ENCODE data around the gene IQSEC1. TPM values are rescaled to one million over a fixed set of nuclear protein-coding genes. Genes with fewer than 3 reads are reported as not detected.

The IQSEC1 gene
- total RNA-seq, 1 experiment from 2014 or later: 13.3 TPM

- H3K27me3 Mint-ChIP-seq (ENCODE audit: unreplicated experiment): peaks cover 8% of the 10 kb centered on the region
- intact Hi-C loops (cut with micrococcal nuclease; ENCODE audit: unreplicated experiment): no loop called here
- H3K36me3 Mint-ChIP-seq (ENCODE audit: insufficient read depth, unreplicated experiment): peaks cover 2% of the 10 kb centered on the region
- peaks cover 19% of the 10 kb centered on the region for H3K4me1 Mint-ChIP-seq (ENCODE audit: low read depth, unreplicated experiment)
- H3K27ac Mint-ChIP-seq (ENCODE audit: unreplicated experiment): no peak overlapping the region
- no peaks in the 10 kb centered on the region for H3K9me3 Mint-ChIP-seq (ENCODE audit: low read depth, unreplicated experiment)
- no peak overlapping the region for H3K4me3 Mint-ChIP-seq (ENCODE audit: low read depth, unreplicated experiment)
- no peak for TF ChIP-seq CTCF (IDR thresholded peaks at IDR 0.05; ENCODE audit: unreplicated experiment)
- CTCF ChIA-PET: interaction anchor here (0.7 kb wide), 1 partner anchor 9 kb away, joined by 3 read pairs; no protein-coding TSS in a partner anchor
- BruUV-seq (replicated peaks): no TSS peak
- no peak for DNase-seq
Observed at GRCh38 chr3:13004376-13004775, 68.9 kb downstream of the IQSEC1 start.

- Mint-ChIP-seq H3K27me3 (ENCODE audit: unreplicated experiment) (peaks cover 8% of the 10 kb centered on the region), H3K4me3 (ENCODE audit: low read depth, unreplicated experiment) (no peak overlapping the region), H3K4me1 (ENCODE audit: low read depth, unreplicated experiment) (peaks cover 22% of the 10 kb centered on the region), H3K9me3 (ENCODE audit: low read depth, unreplicated experiment) (no peaks in the 10 kb centered on the region), H3K36me3 (ENCODE audit: insufficient read depth, unreplicated experiment) (no peaks in the 10 kb centered on the region), H3K27ac (ENCODE audit: unreplicated experiment) (no peak overlapping the region)
- no peak for TF ChIP-seq CTCF (IDR thresholded peaks at IDR 0.05; ENCODE audit: unreplicated experiment)
- intact Hi-C loops (cut with micrococcal nuclease; ENCODE audit: unreplicated experiment): no loop called here
- no peak for DNase-seq
- no TSS peak for BruUV-seq (replicated peaks)
- CTCF ChIA-PET: no interaction called here
Observed at GRCh38 chr3:13003608-13004007, 69.6 kb downstream of the IQSEC1 start.

- no peak for DNase-seq
- Mint-ChIP-seq H3K4me3 (ENCODE audit: low read depth, unreplicated experiment) (no peak overlapping the region), H3K4me1 (ENCODE audit: low read depth, unreplicated experiment) (peaks cover 15% of the 10 kb centered on the region), H3K36me3 (ENCODE audit: insufficient read depth, unreplicated experiment) (no peaks in the 10 kb centered on the region), H3K27ac (ENCODE audit: unreplicated experiment) (no peak overlapping the region), H3K27me3 (ENCODE audit: unreplicated experiment) (no peaks in the 10 kb centered on the region), H3K9me3 (ENCODE audit: low read depth, unreplicated experiment) (no peaks in the 10 kb centered on the region)
- BruUV-seq (replicated peaks): no TSS peak
- intact Hi-C loops (cut with micrococcal nuclease; ENCODE audit: unreplicated experiment): no loop called here
- CTCF ChIA-PET: no interaction called here
- TF ChIP-seq CTCF (IDR thresholded peaks at IDR 0.05; ENCODE audit: unreplicated experiment): no peak
Observed at GRCh38 chr3:13002398-13003124, 70.7 kb downstream of the IQSEC1 start.

GRCh38 chr3:12999147-13000140, 73.8 kb downstream of the IQSEC1 start:
- no peak for TF ChIP-seq CTCF (IDR thresholded peaks at IDR 0.05; ENCODE audit: unreplicated experiment)
- peak; percentile 75 for DNase-seq
- intact Hi-C loops (cut with micrococcal nuclease; ENCODE audit: unreplicated experiment): no loop called here
- BruUV-seq (replicated peaks): no TSS peak
- CTCF ChIA-PET: interaction anchor here (0.6 kb wide), 1 partner anchor 680 kb away, joined by 3 read pairs; no protein-coding TSS in a partner anchor
- no peaks in the 10 kb centered on the region for H3K9me3 Mint-ChIP-seq (ENCODE audit: low read depth, unreplicated experiment)
- H3K27me3 Mint-ChIP-seq (ENCODE audit: unreplicated experiment): no peaks in the 10 kb centered on the region
- no peak overlapping the region for H3K4me3 Mint-ChIP-seq (ENCODE audit: low read depth, unreplicated experiment)
- H3K4me1 Mint-ChIP-seq (ENCODE audit: low read depth, unreplicated experiment): peaks cover 15% of the 10 kb centered on the region
- peak overlapping the region; percentile 76 for H3K27ac Mint-ChIP-seq (ENCODE audit: unreplicated experiment)
- H3K36me3 Mint-ChIP-seq (ENCODE audit: insufficient read depth, unreplicated experiment): peaks cover 6% of the 10 kb centered on the region
